ENCODE data around the gene CHSY3. TPM values are rescaled to one million over a fixed set of nuclear protein-coding genes. Genes with fewer than 3 reads are reported as not detected.

CHSY3 gene
- total and polyA plus RNA-seq, 2 experiments from 2014 or later: 0.44 to 3.0 TPM

- no peaks in the 10 kb centered on the region; the same call in 2 of the 3 replicates for H3K4me1 Mint-ChIP-seq
- Histone ChIP-seq H3F3A (replicated peaks; ENCODE audit: low read depth) (no peaks in the 10 kb centered on the region), H3K27ac (ENCODE audit: low read depth) (no peak overlapping the region), H4K20me1 (replicated peaks; ENCODE audit: insufficient read depth) (no peaks in the 10 kb centered on the region), H3K36me3 (ENCODE audit: insufficient read depth) (no peaks in the 10 kb centered on the region), H3K4me2 (no peak overlapping the region), H2AFZ (no peak overlapping the region), H3K27me3 (ENCODE audit: insufficient read depth) (no peaks in the 10 kb centered on the region), H3K4me1 (ENCODE audit: insufficient read depth) (no peaks in the 10 kb centered on the region), H3K79me2 (replicated peaks; ENCODE audit: insufficient read depth) (no peaks in the 10 kb centered on the region), H3K9me2 (ENCODE audit: insufficient read depth) (no peaks in the 10 kb centered on the region), H3K4me3 (no peak overlapping the region)
- TF ChIP-seq POLR2AphosphoS5 (IDR thresholded peaks at IDR 0.05; ENCODE audit: low read depth) (no peak), JUNB (IDR thresholded peaks at IDR 0.05; ENCODE audit: unreplicated experiment) (no peak), STAT1 (IDR thresholded peaks at IDR 0.05; ENCODE audit: unreplicated experiment) (no peak), CREB1 (CRISPR knock-in tag; IDR thresholded peaks at IDR 0.05; ENCODE audit: low read depth) (no peak), NANOG (IDR thresholded peaks at IDR 0.05; ENCODE audit: borderline replicate concordance) (no peak), ZNF331 (CRISPR knock-in tag; IDR thresholded peaks at IDR 0.05; ENCODE audit: low read depth) (no peak), EZH2 (IDR thresholded peaks at IDR 0.05; ENCODE audit: low read depth, unreplicated experiment) (no peak)
- TF ChIP-seq, protein P1, sequence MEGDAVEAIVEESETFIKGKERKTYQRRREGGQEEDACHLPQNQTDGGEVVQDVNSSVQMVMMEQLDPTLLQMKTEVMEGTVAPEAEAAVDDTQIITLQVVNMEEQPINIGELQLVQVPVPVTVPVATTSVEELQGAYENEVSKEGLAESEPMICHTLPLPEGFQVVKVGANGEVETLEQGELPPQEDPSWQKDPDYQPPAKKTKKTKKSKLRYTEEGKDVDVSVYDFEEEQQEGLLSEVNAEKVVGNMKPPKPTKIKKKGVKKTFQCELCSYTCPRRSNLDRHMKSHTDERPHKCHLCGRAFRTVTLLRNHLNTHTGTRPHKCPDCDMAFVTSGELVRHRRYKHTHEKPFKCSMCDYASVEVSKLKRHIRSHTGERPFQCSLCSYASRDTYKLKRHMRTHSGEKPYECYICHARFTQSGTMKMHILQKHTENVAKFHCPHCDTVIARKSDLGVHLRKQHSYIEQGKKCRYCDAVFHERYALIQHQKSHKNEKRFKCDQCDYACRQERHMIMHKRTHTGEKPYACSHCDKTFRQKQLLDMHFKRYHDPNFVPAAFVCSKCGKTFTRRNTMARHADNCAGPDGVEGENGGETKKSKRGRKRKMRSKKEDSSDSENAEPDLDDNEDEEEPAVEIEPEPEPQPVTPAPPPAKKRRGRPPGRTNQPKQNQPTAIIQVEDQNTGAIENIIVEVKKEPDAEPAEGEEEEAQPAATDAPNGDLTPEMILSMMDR (conservative IDR thresholded peaks at IDR 0.05; ENCODE audit: low read depth in 2 of 2): no peak
- H3K9me3 Mint-ChIP-seq: no peaks in the 10 kb centered on the region; the same call in 2 of the 3 replicates
- no peak overlapping the region for H3K4me3 Mint-ChIP-seq
- H3K36me3 Mint-ChIP-seq (ENCODE audit: low read depth): no peaks in the 10 kb centered on the region
- no peak for ATAC-seq
- H3K27me3 Mint-ChIP-seq (ENCODE audit: insufficient read depth, low read depth, poor library complexity): no peaks in the 10 kb centered on the region
- DNase-seq (ENCODE audit: low spot score): no peak
- H3K27ac Mint-ChIP-seq: no peak overlapping the region
These were observed 54.3 kb downstream of the CHSY3 start for GRCh38 chr5:129958581-129958980.

DNA sequence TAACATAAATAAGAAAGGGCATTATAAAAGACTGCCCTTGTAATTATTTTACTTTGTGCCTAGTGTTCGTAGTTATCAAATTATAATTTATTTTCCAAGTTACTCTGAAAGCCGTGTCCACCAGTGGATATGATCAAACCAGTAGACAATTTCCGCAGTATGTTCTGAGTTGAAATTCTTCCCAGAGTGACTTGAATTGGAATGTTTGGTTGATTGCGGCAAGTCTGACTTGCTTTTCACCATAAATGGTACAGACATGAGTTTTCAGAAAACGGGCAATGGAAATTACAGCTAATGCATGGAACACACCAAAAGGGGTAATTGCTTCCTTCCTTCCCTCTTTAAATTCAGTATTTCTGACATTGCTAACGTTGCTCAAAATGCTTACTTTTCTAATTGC lies 56.6 kb downstream of the CHSY3 start:
- Mint-ChIP-seq H3K4me3 (no peak overlapping the region), H3K36me3 (ENCODE audit: low read depth) (no peaks in the 10 kb centered on the region), H3K9me3 (no peaks in the 10 kb centered on the region), H3K4me1 (no peaks in the 10 kb centered on the region; the same call in 2 of the 3 replicates), H3K27me3 (ENCODE audit: insufficient read depth, low read depth, poor library complexity) (no peaks in the 10 kb centered on the region), H3K27ac (no peak overlapping the region)
- H2AFZ ChIP-seq: no peak overlapping the region
- H3K9me2 ChIP-seq (ENCODE audit: insufficient read depth): no peaks in the 10 kb centered on the region
- no peaks in the 10 kb centered on the region for H4K20me1 ChIP-seq (replicated peaks; ENCODE audit: insufficient read depth)
- H3K4me3 ChIP-seq: no peak overlapping the region
- no peak for DNase-seq (ENCODE audit: low spot score)
- no peaks in the 10 kb centered on the region for H3K79me2 ChIP-seq (replicated peaks; ENCODE audit: insufficient read depth)
- no peak overlapping the region for H3K4me2 ChIP-seq
- TF ChIP-seq EZH2phosphoT487 (IDR thresholded peaks at IDR 0.05; ENCODE audit: unreplicated experiment): no peak
- TF ChIP-seq ZNF462 (CRISPR knock-in tag; IDR thresholded peaks at IDR 0.05): no peak
- no peak for TF ChIP-seq NANOG (IDR thresholded peaks at IDR 0.05; ENCODE audit: borderline replicate concordance)
- no peak for TF ChIP-seq JUNB (IDR thresholded peaks at IDR 0.05; ENCODE audit: unreplicated experiment)
- no peak for TF ChIP-seq ETS1 (IDR thresholded peaks at IDR 0.05)
- no peak for TF ChIP-seq ZNF331 (CRISPR knock-in tag; IDR thresholded peaks at IDR 0.05; ENCODE audit: low read depth)
- H3K27me3 ChIP-seq (ENCODE audit: insufficient read depth): no peaks in the 10 kb centered on the region
- no peak for ATAC-seq
- H3K27ac ChIP-seq (ENCODE audit: low read depth): no peak overlapping the region
- no peaks in the 10 kb centered on the region for H3F3A ChIP-seq (replicated peaks; ENCODE audit: low read depth)
- H3K36me3 ChIP-seq (ENCODE audit: insufficient read depth): no peaks in the 10 kb centered on the region
- H3K4me1 ChIP-seq (ENCODE audit: insufficient read depth): no peaks in the 10 kb centered on the region

Data from GM23338 (cell line).